GM18858 (cell line): ENCODE data around the gene GBX1.

Source experiments
- ATAC-seq: cut with Tn5 transposase; IDR thresholded peaks from one replicate; pipeline ENCODE4 v1.9.1; 2021; ENCODE audit not compliant: unreplicated experiment

Gene GBX1

DNA sequence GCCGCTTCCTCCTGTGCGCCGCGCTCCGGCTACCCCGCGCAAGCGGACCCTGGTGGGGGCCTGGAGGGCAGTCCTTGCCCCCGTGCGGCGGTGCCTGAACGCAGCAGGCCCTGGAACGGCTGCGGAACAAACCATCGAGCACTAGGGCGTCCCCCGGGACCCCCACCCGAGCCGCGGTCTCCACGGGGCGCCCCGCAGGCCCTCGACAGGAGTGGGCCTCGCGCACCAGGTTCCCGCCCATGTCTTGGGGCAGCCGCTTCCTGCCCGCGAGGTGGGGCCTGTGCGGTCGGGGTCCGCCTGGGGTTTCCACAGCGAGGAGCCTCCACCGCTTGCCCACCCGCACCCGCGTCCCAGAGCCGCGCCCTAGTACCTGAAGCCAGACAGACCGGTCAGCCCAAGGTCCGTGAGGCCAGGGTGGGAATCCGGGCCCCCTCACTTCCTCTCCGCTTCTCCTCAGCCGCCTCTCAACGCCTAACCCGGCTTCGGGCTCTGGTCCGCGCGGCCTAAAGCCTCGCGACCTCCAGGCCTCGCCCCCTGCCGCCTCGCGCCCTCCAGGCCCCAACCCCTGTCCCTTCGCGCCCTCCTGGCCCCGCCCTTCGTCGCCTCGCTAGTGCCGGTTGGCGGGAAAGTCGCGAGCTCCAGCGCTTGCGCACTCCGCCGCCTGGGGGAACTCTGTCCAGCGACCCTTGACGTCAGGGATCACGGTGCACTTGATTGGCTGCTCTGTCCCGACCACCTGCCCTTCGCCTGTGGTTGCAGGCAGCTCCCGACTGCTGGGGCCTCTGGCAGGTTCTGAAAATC is 7.0 kb upstream of the GBX1 start:
- no peak for ATAC-seq

DNA sequence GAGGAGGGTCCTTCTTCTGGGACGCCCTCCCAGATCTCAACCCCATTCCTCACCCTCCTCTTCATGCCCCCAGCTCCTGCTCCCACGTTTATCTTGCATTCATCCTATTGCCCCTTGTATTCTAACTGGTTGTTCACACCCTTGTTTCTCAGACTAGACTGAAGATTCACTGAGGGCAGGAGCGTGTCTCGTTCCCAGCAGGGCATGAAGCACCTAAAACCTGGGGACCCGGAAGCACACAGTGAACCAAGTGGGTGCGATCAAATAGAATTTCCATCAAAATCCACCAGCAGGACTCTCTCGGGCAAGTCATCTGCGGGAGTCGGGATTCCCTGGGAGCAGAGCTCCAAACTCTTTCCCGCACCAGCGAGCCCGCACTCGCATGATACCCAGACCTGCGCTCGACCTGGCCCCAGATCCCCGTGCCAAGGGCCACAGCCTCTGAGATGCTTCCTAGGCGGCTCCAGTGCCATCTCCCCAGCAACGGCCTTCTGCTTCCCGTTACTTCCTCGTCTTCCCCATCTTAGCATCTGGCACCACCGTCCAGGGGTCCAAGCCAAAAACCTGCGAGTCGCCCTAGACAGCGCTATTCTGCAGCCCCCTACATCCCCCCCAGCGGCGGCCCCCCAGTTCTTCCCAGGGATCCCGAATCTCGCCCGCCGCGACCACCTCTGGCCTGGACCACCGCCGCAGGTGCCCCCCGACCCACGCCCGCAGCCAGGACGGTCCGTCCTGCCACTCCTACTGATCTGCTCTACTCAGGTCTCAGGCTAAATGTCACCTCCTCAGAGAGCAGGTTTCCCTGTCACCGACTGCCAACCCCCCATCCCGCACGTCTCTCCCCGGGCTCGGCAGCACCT is 6.1 kb upstream of the GBX1 start:
- no peak for ATAC-seq

DNA sequence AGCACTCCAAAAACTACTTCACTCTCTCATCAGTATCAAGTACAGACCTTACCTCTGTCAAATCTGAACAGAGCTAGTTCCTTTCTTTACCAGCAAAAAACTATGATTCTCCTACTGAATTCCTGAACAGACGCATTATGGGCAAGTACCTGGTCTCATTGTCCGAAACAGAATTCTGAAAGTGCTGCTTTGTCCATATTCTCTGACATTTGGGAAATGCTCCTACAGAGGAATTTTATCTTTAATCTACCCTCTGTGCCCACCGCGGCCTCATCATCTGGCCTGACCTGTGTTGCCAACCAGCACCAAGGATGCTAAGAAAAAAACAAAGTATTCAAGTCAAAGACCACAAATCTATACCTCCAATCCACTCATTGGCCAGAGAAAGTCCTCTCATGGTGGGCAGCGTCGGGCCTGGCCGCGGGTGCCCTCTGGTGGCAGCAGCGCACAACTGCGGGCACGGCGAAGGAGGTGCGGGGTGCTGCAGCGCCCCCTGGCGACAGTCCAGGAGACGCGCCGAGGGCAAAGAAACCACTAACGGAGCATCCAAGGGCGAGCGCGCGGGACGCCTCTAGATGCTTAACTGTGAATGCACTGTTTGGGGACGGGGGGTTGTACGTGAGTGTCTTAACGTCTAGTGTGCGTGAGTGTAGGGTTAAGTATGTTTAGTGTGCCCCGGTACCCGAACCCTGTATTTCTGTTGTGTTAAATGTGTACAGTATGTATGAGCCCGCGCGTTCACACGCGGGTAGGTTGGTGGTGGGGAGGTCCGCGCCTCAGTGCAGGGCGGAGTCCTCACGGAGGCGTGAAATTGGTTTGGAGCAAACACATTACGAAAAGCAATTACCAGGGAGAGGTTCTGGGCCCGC is 5.0 kb upstream of the GBX1 start:
- peak; percentile 59 for ATAC-seq

DNA sequence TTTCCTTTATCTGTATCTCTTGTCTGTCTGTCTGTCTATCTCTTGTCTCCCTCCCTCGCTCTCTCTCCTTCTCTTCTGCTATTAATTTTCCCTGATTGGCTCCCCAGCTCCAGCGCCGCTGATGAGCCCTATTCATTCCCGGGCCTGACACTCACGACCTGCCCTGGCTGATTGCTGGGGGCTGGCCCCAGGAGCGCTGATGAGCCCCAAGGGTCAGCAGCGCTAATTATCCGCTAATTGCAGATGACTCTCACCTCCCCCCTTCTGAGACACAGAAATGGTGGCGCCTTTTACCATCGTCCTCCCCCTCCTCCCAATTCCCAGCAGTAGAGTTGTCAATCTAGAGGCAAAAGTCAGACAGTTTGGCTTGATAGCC is 1.3 kb upstream of the GBX1 start:
- ATAC-seq: no peak

DNA sequence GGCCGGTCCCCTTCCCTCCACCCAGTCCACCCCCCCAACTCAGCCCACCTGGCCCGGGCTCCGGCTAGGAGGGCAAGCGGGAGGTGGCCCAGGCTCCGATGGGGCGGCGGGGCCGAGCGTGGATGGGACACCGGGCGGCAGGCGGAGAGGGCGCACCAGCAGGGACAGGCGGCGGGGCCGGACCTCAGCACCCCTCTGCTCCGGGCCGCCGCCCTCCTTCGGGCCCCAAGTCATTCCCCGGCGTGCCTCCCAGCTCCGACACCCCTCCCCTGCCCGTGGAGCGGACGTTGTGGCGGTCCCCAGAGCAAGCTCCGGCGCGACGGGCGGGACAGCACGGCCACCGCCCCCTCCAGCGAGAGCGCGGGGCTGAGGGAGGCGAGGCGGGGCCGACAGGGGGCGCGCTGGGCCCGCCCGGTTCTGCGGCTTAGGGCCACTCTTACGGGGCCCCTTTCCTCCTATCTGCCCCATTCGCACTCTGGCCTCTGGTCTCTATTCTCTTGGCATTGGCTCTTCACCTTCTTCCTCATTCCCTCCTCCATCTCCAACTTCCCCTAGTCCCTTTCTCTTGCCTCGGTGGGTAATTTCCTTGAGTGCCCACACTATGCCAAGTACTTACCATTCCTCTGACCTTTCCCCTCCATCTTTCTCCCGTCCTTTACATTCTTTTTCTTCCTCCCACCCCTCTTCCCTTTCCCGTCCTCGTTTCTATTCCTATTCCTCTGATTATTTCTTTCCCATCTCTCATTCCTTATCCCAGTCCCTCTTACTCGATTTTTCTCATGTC is 701 bp upstream of the GBX1 start:
- ATAC-seq: no peak

DNA sequence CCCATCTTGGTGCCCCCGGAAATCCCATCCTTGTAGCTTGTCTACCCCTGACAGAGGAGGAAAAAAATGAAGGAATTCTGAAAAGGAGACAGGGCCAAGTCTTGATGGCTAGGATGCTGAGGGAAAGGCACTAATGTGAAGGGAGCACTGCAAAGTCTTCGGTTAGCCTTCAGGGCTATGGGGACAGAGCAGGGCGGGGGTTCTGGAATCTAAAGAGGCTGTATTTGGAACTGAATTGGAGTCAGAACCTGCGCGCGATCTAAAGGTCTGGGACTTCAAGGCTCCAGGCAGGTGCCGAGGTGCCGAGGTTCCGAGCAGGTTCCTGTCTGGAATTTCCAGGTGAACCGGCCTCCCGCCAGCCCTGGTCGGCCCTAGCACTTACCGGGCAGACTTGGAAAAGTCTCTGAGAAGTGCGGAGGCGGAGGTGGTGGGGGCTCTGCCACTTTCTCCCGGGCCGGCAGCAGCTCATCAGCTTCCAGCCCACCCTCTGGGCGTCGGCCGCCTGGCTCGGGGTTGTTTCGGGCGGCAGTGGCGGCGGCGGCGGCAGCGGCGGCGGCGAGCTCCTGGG is 781 bp downstream of the GBX1 start:
- no peak for ATAC-seq

DNA sequence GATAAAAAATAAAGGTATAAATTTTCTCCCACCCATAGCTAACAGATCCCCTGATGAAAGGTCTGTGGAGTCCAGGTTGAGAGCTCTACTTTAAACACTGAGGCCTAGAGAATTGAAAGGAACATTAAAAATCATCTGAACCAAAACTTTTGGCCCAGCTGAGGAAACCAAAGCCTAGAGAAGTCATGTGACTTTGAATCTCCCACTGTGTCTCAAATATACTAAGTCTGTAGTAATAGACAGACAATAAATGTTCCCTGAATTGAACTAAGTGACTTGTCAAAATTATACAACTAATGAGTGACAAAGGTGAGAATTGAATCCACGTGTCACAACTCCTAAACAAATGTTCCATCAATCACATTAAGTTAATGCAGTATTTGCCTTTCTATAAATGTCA is 5.7 kb downstream of the GBX1 start:
- no peak for ATAC-seq

DNA sequence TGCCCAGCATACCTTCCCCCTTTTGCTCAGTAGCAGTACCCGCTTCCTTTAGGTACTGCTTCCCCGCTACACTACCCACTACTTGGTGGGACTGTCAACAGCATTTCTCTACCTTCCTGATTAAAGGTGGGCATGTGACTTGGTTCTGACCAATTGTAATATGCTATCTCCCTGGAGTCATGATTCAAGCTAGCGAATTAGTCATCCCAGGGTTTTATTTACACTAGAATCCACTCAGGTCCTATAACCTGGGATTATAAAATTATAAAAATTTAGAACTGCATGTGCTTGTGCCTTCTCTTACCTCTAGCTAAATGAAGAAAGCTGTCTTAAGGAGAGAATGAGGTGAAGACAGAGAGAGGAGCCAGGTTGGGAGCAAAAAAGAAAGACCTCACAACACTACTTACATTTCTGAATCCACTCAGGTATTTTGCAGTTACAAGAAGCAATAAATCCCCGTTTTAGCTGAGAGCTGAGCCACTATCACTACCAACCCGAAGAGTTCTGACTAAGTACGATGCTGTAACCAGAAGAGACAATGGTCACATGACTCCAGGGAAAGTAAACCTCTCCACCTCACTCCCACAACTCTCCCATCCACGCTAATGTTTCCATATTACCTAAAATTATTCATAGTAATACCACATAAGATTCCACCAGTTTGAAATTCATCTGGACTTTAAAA is 9.7 kb downstream of the GBX1 start:
- no peak for ATAC-seq

DNA sequence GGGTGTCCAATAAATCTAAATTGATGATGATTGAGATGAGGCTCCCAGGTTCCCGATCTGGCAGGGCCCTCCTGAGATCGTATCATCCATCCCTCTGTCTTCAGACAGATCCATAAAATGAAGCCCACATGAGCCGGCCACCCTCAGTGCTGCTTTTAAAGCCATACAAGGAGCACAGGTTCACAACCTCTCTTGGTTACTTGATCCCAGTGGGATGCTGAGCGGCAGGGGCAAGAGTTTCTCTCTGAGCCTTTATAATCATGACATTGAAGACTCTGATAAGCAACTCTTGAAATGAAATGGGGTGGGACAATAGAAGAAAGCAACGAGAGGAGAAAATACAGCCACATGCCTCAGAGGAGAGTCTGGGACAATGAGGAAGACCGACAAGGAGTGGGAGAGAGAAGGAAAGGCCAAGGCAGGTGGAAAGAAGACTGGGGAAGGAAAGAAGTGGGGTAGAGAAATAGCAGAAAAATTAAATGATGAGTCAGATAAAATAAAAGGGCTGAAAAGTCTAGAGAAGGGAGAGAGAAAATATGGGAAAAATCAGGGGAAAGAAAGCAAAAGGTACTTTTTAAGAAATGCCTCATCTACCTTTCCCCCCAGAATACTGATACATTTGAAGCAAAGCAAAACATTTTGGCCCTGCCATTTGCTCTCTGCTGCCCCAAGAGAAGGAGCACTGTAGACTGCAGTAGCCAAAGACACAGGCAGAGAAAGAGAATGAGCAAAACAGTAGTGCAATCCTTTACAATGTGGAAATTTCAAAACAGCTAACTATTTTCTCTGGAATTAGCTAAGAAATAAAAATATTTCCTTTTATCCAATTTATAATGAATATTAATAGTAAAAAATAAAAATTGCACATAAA is 14.6 kb downstream of the GBX1 start:
- ATAC-seq: no peak

DNA sequence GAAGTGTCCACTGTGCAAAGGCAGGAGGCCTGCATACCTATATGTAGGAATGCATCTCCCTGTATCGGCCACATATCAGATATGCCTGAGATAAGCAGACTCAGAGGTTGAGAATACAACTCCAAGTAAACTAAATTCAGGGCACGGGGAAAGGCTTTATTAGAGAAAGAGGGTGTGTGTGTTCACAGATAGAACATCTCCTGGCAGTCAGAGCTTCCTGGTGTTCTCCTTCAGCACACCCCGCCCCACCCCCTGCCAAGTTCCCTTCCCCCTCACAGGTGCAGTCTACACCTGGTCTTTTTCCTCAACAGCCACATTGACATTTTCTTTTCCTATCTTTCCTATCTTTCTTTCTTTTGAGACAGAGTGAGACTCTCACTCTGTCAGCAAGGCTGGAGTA is 17.1 kb downstream of the GBX1 start:
- ATAC-seq: no peak

DNA sequence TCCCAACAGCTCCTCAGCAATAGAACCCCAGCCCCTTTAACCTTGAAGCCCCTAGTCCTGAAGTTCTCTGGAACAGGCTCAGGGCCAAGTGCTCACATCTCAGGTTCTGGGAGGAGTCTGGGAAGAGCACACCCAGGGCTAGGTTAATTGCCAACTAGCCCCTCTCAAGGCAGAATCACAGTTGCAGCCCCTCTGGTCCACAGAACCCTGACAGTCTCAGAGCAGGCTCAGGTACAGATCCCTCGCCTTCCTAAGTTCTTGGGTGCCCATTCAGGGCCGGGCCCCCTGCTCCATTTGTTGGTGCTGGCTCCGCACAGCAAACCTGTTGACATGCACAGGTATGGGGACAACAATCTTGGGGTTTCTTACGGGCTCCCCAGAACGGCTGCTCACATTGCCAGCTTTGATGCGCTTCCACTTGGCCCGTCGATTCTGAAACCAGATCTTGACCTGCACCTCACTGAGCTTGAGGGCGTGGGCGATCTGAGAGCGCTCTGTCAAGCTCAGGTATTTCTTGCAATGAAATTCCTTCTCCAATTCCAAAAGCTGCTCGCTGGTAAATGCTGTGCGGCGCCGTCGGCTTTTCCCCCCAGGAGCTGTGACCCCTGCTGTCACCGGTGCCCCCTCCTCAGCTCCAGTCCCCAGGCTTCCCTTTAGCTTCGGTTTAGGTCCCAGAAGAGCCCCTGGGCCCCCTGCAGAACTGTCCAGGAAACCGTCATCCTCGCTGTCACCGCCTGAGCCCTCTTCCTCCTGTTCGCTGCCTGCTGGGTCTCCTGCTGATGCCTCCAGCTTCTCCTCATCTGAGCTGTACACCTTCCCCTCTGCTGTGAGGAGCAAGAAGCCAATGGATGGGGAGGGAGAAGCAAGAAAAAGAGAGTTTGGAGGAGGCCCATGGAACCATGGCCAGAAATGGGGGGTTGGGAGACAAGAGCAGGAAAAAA is 18.9 kb downstream of the GBX1 start:
- no peak for ATAC-seq

DNA sequence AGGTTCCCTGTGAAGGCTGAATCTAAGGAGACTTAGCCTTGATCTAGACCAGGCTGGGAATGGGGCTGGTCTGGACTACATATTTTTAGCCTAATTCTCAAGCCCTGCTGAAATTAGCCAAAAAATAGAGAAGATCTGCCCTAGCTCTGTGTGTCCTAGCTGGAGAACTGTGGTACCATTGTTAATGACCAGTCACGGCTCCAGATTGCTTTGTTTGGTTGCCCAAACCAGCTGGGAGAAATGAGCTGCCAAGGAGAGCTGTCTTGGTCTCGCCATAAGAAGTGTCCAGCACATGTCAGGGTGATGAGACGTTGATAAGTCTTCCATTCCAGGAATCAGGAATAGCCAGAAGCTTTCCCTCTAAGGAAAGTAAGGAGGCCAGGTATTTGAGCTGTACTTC is 20.7 kb downstream of the GBX1 start:
- ATAC-seq: no peak

DNA sequence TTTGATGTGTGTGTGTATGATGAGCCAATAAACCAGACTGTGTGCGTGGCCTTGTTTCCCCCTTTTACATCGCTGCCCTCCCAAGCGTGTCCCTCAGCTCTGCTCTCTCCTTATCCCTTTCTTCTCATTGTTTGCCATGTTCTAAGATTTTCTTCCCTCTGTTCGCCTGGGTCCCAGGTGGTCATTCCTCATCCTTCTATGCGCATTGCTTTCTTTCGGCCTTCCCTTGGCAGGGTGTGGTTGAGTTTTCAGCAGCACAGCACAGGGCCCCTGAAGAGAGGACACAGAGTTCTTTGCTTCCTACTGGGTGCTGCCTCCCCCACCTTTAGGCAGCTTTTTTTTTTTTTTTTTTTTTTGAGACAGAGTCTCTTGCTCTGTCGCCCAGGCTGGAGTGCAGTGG is 23.1 kb downstream of the GBX1 start:
- ATAC-seq: no peak

DNA sequence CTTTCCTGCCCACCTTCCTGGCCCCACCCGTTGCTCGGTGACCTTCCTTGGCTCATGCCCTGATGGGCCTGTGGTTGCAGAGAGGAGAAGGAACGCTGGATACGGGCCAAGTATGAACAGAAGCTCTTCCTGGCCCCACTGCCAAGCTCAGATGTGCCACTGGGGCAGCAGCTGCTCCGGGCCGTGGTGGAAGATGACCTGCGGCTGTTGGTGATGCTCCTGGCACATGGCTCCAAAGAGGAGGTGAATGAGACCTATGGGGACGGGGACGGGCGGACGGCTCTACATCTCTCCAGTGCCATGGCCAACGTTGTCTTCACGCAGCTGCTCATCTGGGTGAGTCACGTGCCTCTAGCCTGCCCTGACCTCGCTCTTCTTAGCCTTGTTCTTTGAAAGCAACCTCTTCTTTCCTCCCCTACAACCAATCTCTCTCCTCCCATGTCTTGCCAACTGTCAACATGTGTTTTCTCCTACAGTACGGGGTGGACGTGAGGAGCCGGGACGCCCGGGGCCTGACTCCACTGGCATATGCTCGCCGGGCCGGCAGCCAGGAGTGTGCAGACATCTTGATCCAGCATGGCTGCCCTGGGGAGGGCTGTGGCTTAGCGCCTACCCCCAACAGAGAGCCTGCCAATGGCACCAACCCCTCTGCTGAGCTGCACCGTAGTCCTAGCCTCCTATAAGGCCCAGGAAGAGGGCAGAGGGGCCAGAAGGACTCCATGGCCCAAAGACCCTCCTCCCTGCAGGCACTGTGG is 24.1 kb downstream of the GBX1 start:
- no peak for ATAC-seq

DNA sequence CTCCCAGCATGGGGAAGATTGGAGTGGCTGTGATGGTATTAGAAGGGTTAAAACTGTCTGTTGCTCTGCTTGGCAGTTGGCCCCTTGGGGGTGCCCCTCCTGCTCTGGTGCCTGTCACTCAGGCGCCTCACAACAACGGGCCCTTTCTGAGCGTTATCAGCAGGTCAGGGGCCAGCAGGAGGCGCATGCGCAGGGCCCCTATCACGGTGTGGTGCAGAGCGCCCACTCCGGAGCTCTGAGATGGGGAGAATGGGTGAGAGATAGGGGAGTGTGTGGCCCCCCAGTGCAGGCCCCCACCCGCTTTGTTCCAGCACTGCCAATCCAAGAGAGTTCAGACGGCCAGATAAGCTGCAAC is 24.8 kb downstream of the GBX1 start:
- no peak for ATAC-seq

DNA sequence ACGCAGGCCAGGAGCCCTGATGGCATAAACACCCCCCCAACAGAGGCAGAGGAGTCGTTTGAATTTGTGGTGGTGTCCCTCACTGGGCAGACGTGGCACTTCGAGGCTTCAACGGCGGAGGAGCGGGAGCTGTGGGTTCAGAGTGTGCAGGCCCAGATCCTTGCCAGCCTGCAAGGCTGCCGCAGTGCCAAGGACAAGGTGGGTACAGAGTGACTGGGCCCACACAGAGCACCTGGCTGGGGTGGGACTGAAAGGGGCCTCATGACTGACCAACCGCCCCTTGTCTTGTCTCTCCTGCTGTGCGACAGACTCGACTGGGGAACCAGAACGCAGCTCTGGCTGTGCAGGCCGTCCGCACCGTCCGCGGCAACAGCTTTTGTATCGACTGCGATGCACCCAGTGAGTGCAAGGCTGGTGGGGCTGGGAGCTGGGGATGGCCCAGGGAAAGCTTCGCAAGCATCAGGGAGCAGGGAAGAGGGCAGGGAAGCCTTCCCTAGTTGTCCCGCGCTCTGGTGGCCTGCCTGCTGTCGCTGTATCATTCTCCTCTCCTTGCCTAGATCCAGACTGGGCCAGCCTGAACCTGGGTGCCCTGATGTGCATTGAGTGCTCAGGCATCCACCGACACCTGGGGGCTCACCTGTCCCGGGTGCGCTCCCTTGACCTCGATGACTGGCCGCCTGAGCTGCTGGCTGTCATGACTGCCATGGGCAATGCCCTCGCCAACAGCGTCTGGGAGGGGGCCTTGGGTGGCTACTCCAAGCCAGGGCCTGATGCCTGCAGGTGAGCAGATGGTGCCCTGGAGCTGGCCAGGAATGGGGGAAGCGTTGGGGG is 25.4 kb downstream of the GBX1 start:
- no peak for ATAC-seq
